ENCODE data around the gene SETBP1. TPM values are rescaled to one million over a fixed set of nuclear protein-coding genes. Genes with fewer than 3 reads are reported as not detected.

The SETBP1 gene
- total RNA-seq, 2 experiments from 2014 or later = 0.74 to 1.4 TPM

- H3K4me3 Mint-ChIP-seq = no peak overlapping the region
- H3K4me1 Mint-ChIP-seq (ENCODE audit: low read depth) = peaks cover 50% of the 10 kb centered on the region
- no peaks in the 10 kb centered on the region for H3K9me3 Mint-ChIP-seq
- DNase-seq = no peak
- intact Hi-C loops (cut with micrococcal nuclease) = loop anchor here (5.0 kb wide), 1 partner anchor 945 kb away; no protein-coding TSS in a partner anchor
- no peaks in the 10 kb centered on the region for H3K36me3 Mint-ChIP-seq (ENCODE audit: low read depth)
- no peak overlapping the region for H3K27ac Mint-ChIP-seq
- CTCF ChIA-PET = interaction anchor here (1.1 to 1.4 kb wide), 2 partner anchors 11 to 33 kb away, joined by 3 read pairs; no protein-coding TSS in a partner anchor
- no peaks in the 10 kb centered on the region for H3K27me3 Mint-ChIP-seq (ENCODE audit: low read depth)
Measured at GRCh38 chr18:44727291-44727690, 46.6 kb downstream of the SETBP1 start.

- Mint-ChIP-seq H3K4me1 (ENCODE audit: low read depth) (peaks cover 43% of the 10 kb centered on the region), H3K36me3 (ENCODE audit: low read depth) (no peaks in the 10 kb centered on the region), H3K27ac (no peak overlapping the region), H3K4me3 (no peak overlapping the region), H3K9me3 (no peaks in the 10 kb centered on the region), H3K27me3 (ENCODE audit: low read depth) (no peaks in the 10 kb centered on the region)
- CTCF ChIA-PET = interaction anchor here (0.6 kb wide), 1 partner anchor 1245 kb away, joined by 6 read pairs; no protein-coding TSS in a partner anchor
- DNase-seq = no peak
- intact Hi-C loops (cut with micrococcal nuclease) = loop anchor here (5.0 kb wide), 1 partner anchor 943 kb away; no protein-coding TSS in a partner anchor
Measured at GRCh38 chr18:44729631-44730101, 49.0 kb downstream of the SETBP1 start.

- Mint-ChIP-seq H3K27me3 (ENCODE audit: low read depth) (peaks cover 2% of the 10 kb centered on the region), H3K4me1 (ENCODE audit: low read depth) (peaks cover 30% of the 10 kb centered on the region), H3K36me3 (ENCODE audit: low read depth) (no peaks in the 10 kb centered on the region), H3K4me3 (no peak overlapping the region), H3K9me3 (no peaks in the 10 kb centered on the region), H3K27ac (no peak overlapping the region)
- no peak for DNase-seq
- CTCF ChIA-PET = no interaction called here
- intact Hi-C loops (cut with micrococcal nuclease) = no loop called here
Measured at GRCh38 chr18:44730803-44731529, 50.3 kb downstream of the SETBP1 start.

- H3K36me3 Mint-ChIP-seq (ENCODE audit: low read depth) = no peaks in the 10 kb centered on the region
- intact Hi-C loops (cut with micrococcal nuclease) = no loop called here
- no peak overlapping the region for H3K4me3 Mint-ChIP-seq
- H3K4me1 Mint-ChIP-seq (ENCODE audit: low read depth) = peaks cover 22% of the 10 kb centered on the region
- DNase-seq = no peak
- CTCF ChIA-PET = no interaction called here
- H3K27ac Mint-ChIP-seq = no peak overlapping the region
- H3K27me3 Mint-ChIP-seq (ENCODE audit: low read depth) = peaks cover 2% of the 10 kb centered on the region
- no peaks in the 10 kb centered on the region for H3K9me3 Mint-ChIP-seq
Measured at GRCh38 chr18:44731530-44732237, 51.0 kb downstream of the SETBP1 start.

GRCh38 chr18:44732238-44732563 is 51.5 kb downstream of the SETBP1 start:
- Mint-ChIP-seq H3K4me1 (ENCODE audit: low read depth) (peaks cover 17% of the 10 kb centered on the region), H3K4me3 (no peak overlapping the region), H3K36me3 (ENCODE audit: low read depth) (no peaks in the 10 kb centered on the region), H3K9me3 (no peaks in the 10 kb centered on the region), H3K27ac (no peak overlapping the region), H3K27me3 (ENCODE audit: low read depth) (peaks cover 2% of the 10 kb centered on the region)
- intact Hi-C loops (cut with micrococcal nuclease) = no loop called here
- DNase-seq = no peak
- CTCF ChIA-PET = no interaction called here

GRCh38 chr18:44732599-44732998 is 51.9 kb downstream of the SETBP1 start:
- intact Hi-C loops (cut with micrococcal nuclease) = no loop called here
- Mint-ChIP-seq H3K4me3 (no peak overlapping the region), H3K27ac (no peak overlapping the region), H3K4me1 (ENCODE audit: low read depth) (peaks cover 13% of the 10 kb centered on the region), H3K36me3 (ENCODE audit: low read depth) (no peaks in the 10 kb centered on the region), H3K9me3 (no peaks in the 10 kb centered on the region), H3K27me3 (ENCODE audit: low read depth) (peaks cover 2% of the 10 kb centered on the region)
- DNase-seq = no peak
- CTCF ChIA-PET = no interaction called here

- H3K9me3 Mint-ChIP-seq = no peaks in the 10 kb centered on the region
- peak; percentile 46 for DNase-seq
- no peaks in the 10 kb centered on the region for H3K36me3 Mint-ChIP-seq (ENCODE audit: low read depth)
- peaks cover 2% of the 10 kb centered on the region for H3K27me3 Mint-ChIP-seq (ENCODE audit: low read depth)
- no peak overlapping the region for H3K4me3 Mint-ChIP-seq
- peaks cover 12% of the 10 kb centered on the region for H3K4me1 Mint-ChIP-seq (ENCODE audit: low read depth)
- CTCF ChIA-PET = no interaction called here
- no peak overlapping the region for H3K27ac Mint-ChIP-seq
- intact Hi-C loops (cut with micrococcal nuclease) = no loop called here
Measured at GRCh38 chr18:44733069-44733753, 52.5 kb downstream of the SETBP1 start.

GRCh38 chr18:44733754-44734465 is 53.2 kb downstream of the SETBP1 start:
- peaks cover 2% of the 10 kb centered on the region for H3K27me3 Mint-ChIP-seq (ENCODE audit: low read depth)
- no peak for DNase-seq
- intact Hi-C loops (cut with micrococcal nuclease) = no loop called here
- no peaks in the 10 kb centered on the region for H3K36me3 Mint-ChIP-seq (ENCODE audit: low read depth)
- CTCF ChIA-PET = no interaction called here
- no peak overlapping the region for H3K4me3 Mint-ChIP-seq
- H3K9me3 Mint-ChIP-seq = no peaks in the 10 kb centered on the region
- H3K27ac Mint-ChIP-seq = no peak overlapping the region
- H3K4me1 Mint-ChIP-seq (ENCODE audit: low read depth) = peaks cover 10% of the 10 kb centered on the region

GRCh38 chr18:44735096-44735495 is 54.4 kb downstream of the SETBP1 start:
- intact Hi-C loops (cut with micrococcal nuclease) = no loop called here
- H3K27ac Mint-ChIP-seq = no peak overlapping the region
- no peaks in the 10 kb centered on the region for H3K36me3 Mint-ChIP-seq (ENCODE audit: low read depth)
- CTCF ChIA-PET = no interaction called here
- H3K4me1 Mint-ChIP-seq (ENCODE audit: low read depth) = peaks cover 10% of the 10 kb centered on the region
- no peak for DNase-seq
- peaks cover 7% of the 10 kb centered on the region for H3K27me3 Mint-ChIP-seq (ENCODE audit: low read depth)
- H3K4me3 Mint-ChIP-seq = no peak overlapping the region
- no peaks in the 10 kb centered on the region for H3K9me3 Mint-ChIP-seq

- Mint-ChIP-seq H3K27me3 (ENCODE audit: low read depth) (peaks cover 16% of the 10 kb centered on the region), H3K27ac (no peak overlapping the region), H3K4me3 (no peak overlapping the region), H3K9me3 (no peaks in the 10 kb centered on the region), H3K36me3 (ENCODE audit: low read depth) (no peaks in the 10 kb centered on the region), H3K4me1 (ENCODE audit: low read depth) (peaks cover 10% of the 10 kb centered on the region)
- CTCF ChIA-PET = no interaction called here
- no peak for DNase-seq
- intact Hi-C loops (cut with micrococcal nuclease) = no loop called here
Measured at GRCh38 chr18:44736664-44737380, 56.1 kb downstream of the SETBP1 start.

GRCh38 chr18:44737623-44738022 is 56.9 kb downstream of the SETBP1 start:
- no peaks in the 10 kb centered on the region for H3K9me3 Mint-ChIP-seq
- peaks cover 16% of the 10 kb centered on the region for H3K27me3 Mint-ChIP-seq (ENCODE audit: low read depth)
- H3K4me3 Mint-ChIP-seq = no peak overlapping the region
- CTCF ChIA-PET = no interaction called here
- DNase-seq = no peak
- H3K36me3 Mint-ChIP-seq (ENCODE audit: low read depth) = no peaks in the 10 kb centered on the region
- intact Hi-C loops (cut with micrococcal nuclease) = no loop called here
- no peak overlapping the region for H3K27ac Mint-ChIP-seq
- peaks cover 8% of the 10 kb centered on the region for H3K4me1 Mint-ChIP-seq (ENCODE audit: low read depth)

- peaks cover 16% of the 10 kb centered on the region for H3K27me3 Mint-ChIP-seq (ENCODE audit: low read depth)
- no peaks in the 10 kb centered on the region for H3K4me1 Mint-ChIP-seq (ENCODE audit: low read depth)
- DNase-seq = no peak
- intact Hi-C loops (cut with micrococcal nuclease) = no loop called here
- no peaks in the 10 kb centered on the region for H3K36me3 Mint-ChIP-seq (ENCODE audit: low read depth)
- no peak overlapping the region for H3K4me3 Mint-ChIP-seq
- no peak overlapping the region for H3K27ac Mint-ChIP-seq
- H3K9me3 Mint-ChIP-seq = no peaks in the 10 kb centered on the region
- CTCF ChIA-PET = no interaction called here
Measured at GRCh38 chr18:44740000-44740399, 59.3 kb downstream of the SETBP1 start.

Data from activated naive CD4-positive, alpha-beta T cell treated with anti-CD3 and anti-CD28 coated beads for 36 hours (primary cell).